Skeletal muscle cell (primary cell): ENCODE data around the gene SUSD4.

Experiments used
- DNase-seq: peaks from one replicate; pipeline ENCODE4 v3.0.0-alpha.2; 2010; ENCODE audit warnings: low read depth
- H3K4me3 ChIP-seq: 2 replicates; pipeline ENCODE4 v1.5.1; 2011; ENCODE audit warnings: low read depth, mild to moderate bottlenecking, control low read depth, low read length, moderate library complexity

Gene SUSD4

DNA sequence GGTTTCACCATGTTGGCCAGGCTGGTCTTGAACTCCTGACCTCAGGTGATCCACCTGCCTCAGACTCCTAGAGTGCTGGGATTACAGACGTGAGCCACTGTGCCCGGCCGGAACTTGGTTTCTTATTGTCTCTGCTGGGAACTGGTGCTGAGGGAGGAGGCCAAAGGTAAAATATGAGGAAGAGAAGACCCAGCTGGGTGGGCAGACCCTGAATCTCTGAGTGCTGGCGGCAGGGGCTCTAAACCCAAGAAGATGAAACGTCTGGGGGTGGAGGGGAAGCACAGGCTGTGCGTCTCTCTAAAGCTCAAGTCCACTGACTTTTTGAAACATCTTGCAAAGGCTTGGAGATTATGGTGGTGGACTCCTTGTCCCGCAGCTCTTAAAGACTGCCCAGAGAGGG is 138.9 kb downstream of the SUSD4 start:
- H3K4me3 ChIP-seq, result no peak overlapping the region
- no peak for DNase-seq

- DNase-seq, result no peak
- H3K4me3 ChIP-seq, result no peak overlapping the region
Observed at GRCh38 chr1:223224465-223224864, 139.5 kb downstream of the SUSD4 start.

- no peak overlapping the region for H3K4me3 ChIP-seq
- no peak for DNase-seq
Observed at GRCh38 chr1:223223091-223223995, 140.6 kb downstream of the SUSD4 start.

DNA sequence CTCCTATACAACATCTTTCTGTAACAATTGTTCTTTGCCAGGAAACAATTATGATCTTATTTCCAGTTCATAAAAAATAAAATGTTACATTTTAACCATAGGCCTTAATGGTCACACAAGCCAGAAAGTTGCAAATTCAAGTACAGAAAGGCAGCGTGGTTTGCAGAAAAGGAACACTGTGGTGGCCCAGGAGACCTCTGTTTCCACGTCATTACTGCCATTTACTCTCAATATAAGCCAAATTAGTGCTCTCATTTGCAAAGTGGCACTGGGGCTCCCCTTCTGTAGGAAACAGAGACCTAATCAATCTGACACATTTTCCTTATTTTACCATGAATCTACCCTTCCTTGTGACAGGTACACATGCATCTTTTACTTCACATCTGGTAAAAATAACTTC is 141.6 kb downstream of the SUSD4 start:
- H3K4me3 ChIP-seq, result no peak overlapping the region
- no peak for DNase-seq

DNA sequence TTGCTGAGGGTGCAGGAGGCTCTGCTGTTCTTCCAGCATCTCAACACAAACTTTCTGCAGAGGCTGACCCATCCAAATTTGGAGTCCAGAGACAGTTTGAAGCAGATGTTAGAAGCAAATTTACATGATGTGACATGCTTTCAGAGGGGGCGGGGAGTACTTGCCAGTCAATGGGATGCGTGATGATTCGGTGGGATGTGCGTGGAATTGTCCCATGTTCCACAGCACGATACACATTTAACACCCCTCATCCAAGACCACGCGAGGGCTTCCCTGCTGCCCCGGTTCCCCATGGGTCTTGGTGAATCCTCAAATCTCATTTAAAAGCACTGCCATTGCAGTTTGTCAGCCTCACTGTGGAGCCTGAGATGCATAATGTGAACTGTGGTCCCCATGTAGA is 142.3 kb downstream of the SUSD4 start:
- DNase-seq, result no peak
- no peak overlapping the region for H3K4me3 ChIP-seq

DNA sequence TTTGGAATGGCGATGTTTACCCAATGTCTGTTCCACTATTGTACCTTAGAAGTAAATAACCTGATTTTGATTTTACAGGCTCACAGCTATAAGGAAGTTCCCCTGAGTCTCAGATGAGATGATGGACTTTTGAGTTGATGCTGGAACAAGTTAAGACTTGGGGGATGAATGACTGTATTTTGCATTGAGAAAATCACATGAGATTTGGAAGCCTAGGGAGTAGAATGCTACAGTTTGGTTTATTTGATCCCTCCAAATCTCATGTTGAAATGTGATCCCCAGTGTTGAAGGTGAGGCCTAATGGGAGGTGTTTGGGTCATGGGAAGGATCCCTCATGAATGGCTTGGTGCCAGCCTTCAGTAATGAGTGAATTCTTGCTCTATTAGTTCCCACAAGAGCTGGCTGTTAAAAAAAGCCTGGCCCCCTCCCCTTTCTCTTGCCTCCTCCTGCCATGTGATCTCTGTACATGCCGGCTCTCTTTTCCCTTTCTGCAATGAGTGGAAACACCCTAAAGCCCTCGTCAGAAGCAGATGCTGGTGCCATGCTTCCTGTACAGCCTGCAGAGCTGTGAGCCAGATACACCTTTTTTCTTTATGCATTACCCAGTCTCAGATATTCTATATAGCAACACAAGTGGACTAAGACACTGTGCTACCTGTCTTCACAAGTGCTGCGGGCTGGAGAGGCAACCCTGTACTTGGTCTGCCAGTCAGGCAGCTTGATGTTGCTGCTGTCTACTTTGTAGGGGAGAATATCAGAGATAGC is 143.9 kb downstream of the SUSD4 start:
- DNase-seq, result no peak

DNA sequence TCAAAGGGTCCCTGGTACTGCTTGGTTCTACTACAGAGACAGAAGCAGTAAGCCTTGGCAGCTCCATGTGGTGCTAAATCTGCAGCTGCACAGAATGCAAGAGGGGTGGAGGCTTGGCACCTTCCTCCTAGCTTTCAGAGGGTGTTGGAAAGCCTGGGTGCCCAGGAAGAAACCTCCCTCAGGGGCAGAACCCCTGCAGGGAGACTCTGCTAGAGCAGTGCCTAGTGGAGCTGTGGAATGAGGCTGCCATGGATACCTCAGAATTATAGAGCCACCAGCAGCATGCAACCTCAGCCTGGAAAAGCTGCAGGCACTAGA is 144.7 kb downstream of the SUSD4 start:
- no peak for DNase-seq
- H3K4me3 ChIP-seq, result no peak overlapping the region

More for the DNA sequence above, 143.9 kb downstream of the SUSD4 start:
- H3K4me3 ChIP-seq, result no peak overlapping the region

DNA sequence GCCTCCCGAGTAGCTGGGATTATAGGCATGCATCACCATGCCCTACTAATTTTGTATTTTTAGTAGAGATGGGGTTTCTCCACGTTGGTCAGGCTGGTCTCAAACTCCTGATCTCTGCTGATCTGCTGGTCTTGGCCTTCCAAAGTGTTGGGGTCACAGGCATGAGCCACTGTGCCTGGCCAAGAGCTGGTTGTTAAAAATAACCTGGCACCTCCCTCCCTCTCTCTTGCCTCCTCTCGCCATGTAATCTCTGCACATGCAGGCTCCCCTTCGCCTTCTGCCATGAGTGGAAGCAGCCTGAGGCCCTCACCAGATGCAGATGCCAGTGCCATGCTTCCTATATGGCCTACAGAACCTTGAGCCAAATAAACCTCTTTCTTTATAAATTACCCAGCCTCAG is 146.2 kb downstream of the SUSD4 start:
- DNase-seq, result no peak
- no peak overlapping the region for H3K4me3 ChIP-seq

DNA sequence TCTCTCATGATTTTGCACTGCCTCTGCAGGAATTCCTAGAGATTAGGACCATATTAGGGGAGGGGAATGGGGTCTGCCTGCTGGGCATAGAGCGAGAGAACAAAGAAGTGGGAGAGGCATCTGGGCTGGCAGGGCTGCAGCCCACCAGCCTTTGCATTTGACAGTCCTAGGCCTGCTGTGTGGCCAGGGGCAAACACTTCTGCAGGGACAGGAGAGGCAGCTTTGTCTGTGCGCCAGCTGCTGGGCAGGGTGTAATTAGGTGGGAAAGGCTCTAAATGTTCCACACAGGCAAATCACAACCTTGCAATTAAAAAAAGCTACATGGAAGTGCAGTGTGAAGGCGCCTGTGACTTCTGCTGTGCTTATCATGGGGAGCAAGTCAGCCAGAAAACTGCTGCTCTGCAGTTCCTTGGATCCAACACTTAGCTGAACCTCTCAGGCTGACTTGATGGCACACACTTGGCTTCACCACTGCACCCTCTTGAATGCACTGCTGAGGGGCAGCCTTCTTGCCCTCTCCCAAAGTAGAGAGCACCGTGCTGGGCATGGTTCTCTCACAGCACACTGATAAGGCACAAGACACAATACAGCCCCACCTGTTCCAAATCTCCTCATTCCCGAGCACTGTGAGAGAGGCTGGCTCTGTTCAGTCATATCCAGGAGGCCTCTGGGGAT is 147.3 kb downstream of the SUSD4 start:
- H3K4me3 ChIP-seq, result no peak overlapping the region
- DNase-seq, result no peak

- H3K4me3 ChIP-seq, result no peak overlapping the region
- DNase-seq, result no peak
Observed at GRCh38 chr1:223216074-223216473, 147.9 kb downstream of the SUSD4 start.

DNA sequence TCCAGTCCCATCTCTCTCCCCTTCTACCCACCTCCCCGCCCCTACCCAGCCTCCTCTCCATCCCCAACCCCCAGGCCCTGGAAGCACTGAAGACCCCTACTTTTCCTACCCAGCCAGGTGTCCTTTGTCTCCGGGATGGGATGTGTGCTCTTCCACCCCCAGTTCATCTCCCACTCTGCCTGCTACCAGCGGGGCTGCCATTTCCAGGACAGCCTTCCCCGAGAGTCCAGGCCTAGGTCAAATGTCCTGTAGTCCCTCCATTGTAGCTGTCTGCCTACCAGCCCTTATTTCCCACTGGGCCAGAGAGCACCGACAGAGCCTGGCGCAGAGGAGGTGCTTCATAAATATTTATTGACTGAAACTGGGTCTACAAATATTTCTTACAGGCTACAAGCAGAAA is 148.9 kb downstream of the SUSD4 start:
- DNase-seq, result no peak
- H3K4me3 ChIP-seq, result no peak overlapping the region

GRCh38 chr1:223214261-223214807 is 149.6 kb downstream of the SUSD4 start:
- no peak overlapping the region for H3K4me3 ChIP-seq
- DNase-seq, result no peak

- no peak for DNase-seq
- H3K4me3 ChIP-seq, result no peak overlapping the region
Observed at GRCh38 chr1:223212441-223212840, 151.5 kb downstream of the SUSD4 start.

GRCh38 chr1:223211323-223211985 is 152.5 kb downstream of the SUSD4 start:
- H3K4me3 ChIP-seq, result no peak overlapping the region
- DNase-seq, result no peak

GRCh38 chr1:223210788-223211120 is 153.2 kb downstream of the SUSD4 start:
- DNase-seq, result no peak
- no peak overlapping the region for H3K4me3 ChIP-seq

DNA sequence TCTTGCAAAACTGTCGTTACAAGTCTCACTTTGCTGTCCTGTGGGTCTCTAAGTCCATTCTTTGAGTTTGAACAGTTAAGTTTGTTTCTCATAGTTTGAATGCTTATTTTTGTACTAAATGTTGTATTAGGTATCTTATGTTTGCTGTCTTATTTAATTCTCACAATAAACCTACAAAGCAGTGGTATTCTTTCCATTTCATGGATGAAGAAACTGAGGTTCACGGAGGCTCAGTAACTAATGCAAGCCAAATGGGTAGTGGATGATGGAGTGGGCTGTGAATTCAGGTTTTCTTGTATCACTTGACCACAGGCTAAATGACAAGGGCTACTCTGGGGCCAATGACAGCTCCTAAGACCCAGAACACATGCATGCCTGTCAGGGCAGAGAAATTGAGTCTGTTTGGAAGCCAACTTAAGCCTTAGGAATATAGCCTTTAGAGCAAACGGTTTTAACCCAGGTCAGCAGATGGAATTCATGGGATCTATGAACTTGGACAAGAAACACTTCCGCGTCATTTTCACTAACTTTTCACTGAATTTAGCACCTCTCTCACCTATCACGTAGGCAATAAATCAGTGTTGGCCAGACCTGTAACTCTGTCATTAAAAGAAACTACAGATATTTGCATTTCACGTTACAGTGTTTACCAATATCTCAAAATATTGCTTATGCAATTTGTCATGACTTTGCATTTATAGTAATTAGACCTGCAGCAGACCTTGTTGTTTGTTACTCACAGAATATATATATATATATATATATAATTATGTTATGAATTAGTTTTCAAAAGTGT is 153.8 kb downstream of the SUSD4 start:
- no peak for DNase-seq
- no peak overlapping the region for H3K4me3 ChIP-seq

DNA sequence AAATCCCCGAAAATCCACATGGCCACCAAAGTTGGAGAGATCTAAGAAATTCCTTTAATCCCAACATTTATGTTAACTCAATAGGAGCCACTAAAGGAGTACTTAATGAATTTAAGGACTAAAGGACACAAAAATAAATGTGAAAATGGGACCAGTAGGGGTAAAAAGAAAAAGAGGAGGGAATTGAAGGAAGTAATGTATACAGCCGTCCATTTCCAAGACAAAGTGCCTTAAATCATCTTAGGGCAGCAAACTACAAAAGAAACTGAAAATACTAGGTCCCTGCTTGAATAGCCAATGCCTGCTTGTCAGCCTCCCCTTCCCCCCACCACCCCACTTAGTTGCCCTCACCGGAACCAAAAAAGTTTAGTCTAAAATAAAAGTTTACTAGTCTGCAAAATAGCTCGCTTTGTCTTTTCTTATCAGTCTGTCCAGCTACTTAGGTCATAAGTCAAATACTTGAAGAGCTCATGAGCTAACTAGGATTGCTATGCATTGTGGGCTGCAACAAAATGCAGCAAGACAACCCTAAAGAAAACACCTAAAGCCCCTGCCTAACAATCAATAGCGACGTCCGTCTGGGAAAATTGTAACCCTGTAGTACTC is 154.6 kb downstream of the SUSD4 start:
- no peak overlapping the region for H3K4me3 ChIP-seq
- DNase-seq, result no peak

DNA sequence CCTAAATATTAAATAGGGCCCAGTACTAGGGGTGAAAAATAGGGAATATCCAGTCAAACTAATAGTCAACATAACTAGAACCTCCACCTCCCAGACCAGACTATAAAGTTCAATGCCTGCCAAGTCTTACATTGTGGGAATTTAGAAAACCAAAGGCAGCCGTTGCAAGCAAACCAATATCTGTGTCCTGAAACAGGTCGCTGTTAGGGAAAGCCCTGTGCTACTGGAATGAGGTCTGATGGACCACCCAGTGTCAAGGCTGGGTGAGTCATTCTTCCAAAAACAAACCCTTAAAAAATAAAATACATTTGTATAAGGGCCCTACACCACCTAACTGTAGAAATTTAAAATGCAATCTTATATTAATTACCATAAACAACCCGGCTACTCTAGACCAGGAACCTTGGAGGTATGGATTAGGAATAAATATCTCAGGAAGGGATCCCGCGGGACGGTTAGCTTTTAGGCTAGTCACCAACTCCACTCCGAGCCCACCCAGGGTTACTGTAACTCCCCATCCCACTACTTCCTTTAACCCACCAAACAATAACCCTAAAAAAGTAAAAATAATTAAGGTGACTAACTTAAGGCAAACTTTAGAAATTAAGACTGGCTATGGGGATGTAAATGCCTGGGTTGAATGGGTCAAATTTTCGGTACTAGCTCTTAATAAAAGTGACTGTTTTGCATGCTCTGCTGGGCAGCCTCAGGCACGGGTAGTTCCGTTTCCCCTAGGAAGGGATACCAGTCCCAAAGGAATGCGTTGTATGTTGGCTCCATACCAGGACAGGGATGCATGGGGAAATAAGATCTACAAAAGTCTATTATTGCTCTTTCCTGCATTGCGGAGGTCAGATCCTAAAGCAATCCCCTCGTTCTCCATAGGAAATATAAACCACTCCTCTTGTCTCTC is 155.6 kb downstream of the SUSD4 start:
- no peak overlapping the region for H3K4me3 ChIP-seq
- DNase-seq, result no peak
